Aorta (tissue), 5 donors: ENCODE data around the gene BRCA2. TPM values are rescaled to one million over a fixed set of nuclear protein-coding genes. Genes with fewer than 3 reads are reported as not detected.

Source experiments
- ATAC-seq: fragments of 200-7000 bp; cut with Tn5 transposase; one replicate; pipeline ENCODE4 v1.9.1; 2022; ENCODE audit warnings: moderate library complexity; ENCODE audit not compliant: low FRiP score
- DNase-seq, 2 donors: peaks; one replicate each; pipeline ENCODE4 v3.0.0-alpha.2; 2020
- H3K27ac ChIP-seq, 2 donors: one replicate each; pipeline ENCODE4 v1.5.1; 2013; ENCODE audit warnings: low read length in 2 of 2, mild to moderate bottlenecking in 2 of 2, moderate library complexity in 2 of 2, control low read depth in 1 of 2, inconsistent platforms in 1 of 2, low read depth in 1 of 2
- H3K27me3 ChIP-seq, 2 donors: one replicate each; pipeline ENCODE4 v1.6.1; 2013; ENCODE audit warnings: control low read depth in 1 of 2, low read length in 1 of 2, mild to moderate bottlenecking in 1 of 2, moderate library complexity in 1 of 2; ENCODE audit not compliant: insufficient read depth in 2 of 2, control insufficient read depth in 1 of 2
- H3K36me3 ChIP-seq, 2 donors: one replicate each; pipeline ENCODE4 v1.6.1; 2013; ENCODE audit warnings: control low read depth in 1 of 2, low read length in 1 of 2, mild to moderate bottlenecking in 1 of 2; ENCODE audit not compliant: insufficient read depth in 2 of 2, control insufficient read depth in 1 of 2
- H3K4me1 ChIP-seq, 2 donors: one replicate each; pipeline ENCODE4 v1.6.1; 2013; ENCODE audit warnings: low read length in 2 of 2, control low read depth in 1 of 2, mild to moderate bottlenecking in 1 of 2, moderate library complexity in 1 of 2; ENCODE audit not compliant: insufficient read depth in 2 of 2, control insufficient read depth in 1 of 2
- H3K4me3 ChIP-seq, 2 donors: one replicate each; pipeline ENCODE4 v1.5.1; 2013; ENCODE audit warnings: low read length in 2 of 2, control low read depth in 1 of 2, mild to moderate bottlenecking in 1 of 2
- H3K9me3 ChIP-seq: one replicate; pipeline ENCODE4 v1.6.1; 2013; ENCODE audit warnings: mild to moderate bottlenecking, low read length; ENCODE audit not compliant: control insufficient read depth
- WGBS, 2 donors: extraction: QIAGEN DNeasy Blood & Tissue Kit; methylation state at CpG; one replicate each; pipeline ENCODE4 v1.1.7; 2013; 5-methylcytosine and 5-hydroxymethylcytosine counted together
- intact Hi-C, 2 donors: fragments of 100-400 bp; cut with DNase I; formaldehyde crosslinking; loops; one replicate each; pipeline versions ENCODE4 v1.14.2 to v1.15.0; 2022
- polyA plus RNA-seq, 2 donors: library from polyadenylated mRNA; stranded (reverse); fragments of 200-250 nt; gene quantifications; one replicate each; pipeline ENCODE4 v1.2.3, GENCODE V29; 2013
- total RNA-seq, 2 donors: library from RNA; stranded (reverse); fragmentation: NEBNext Ultra II Directional; extraction: Animal tissue kit (Norgen Biotek cat#: 25700); gene quantifications; one replicate each; pipeline ENCODE4 v1.2.1, GENCODE V29; 2021
- donor health status: healthy with polysubstance abuse.
- donor health status: Bipolar disorder and iron deficiency.
- donor health status: DM: no; HTN: no; CAD: no.
- donor health status: DM: no; HTN: no; CAD: no.
- donor health status: DM: yes; HTN: yes; CAD: no.

BRCA2 gene
- total and polyA plus RNA-seq, 4 donors: 0.26 to 4.3 (median 1.8) TPM

DNA sequence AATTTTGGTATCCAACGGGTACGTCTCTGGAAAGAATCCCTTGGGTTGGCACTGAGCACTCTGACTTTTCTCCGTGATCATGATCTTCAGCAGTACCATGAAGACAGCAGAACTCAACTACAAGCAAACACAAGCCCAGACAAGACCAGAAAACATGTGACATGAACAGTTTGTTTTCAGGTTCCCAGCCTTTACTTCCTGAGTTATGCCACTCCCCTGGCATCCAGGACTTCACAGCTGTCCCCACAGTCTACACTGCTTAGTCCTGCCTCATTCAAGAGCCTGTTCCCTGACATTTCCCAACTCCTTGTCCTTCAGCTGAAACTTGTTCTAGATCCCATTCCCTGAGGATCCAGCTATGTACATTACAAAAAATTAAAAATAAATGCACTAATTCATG, 117.5 kb downstream of the BRCA2 start:
- 86% methylated on average over 3 of the region's 3 CpGs for whole genome bisulfite sequencing, 2 donors
- no peak overlapping the region for H3K27ac ChIP-seq
- H3K9me3 ChIP-seq: no peaks in the 10 kb centered on the region
- ATAC-seq: no peak
- no peaks in the 10 kb centered on the region for H3K36me3 ChIP-seq
- no peaks in the 10 kb centered on the region for H3K27me3 ChIP-seq
- no peak overlapping the region for H3K4me3 ChIP-seq
- intact Hi-C loops: no loop called here
- DNase-seq: no peak
- H3K4me1 ChIP-seq: no peaks in the 10 kb centered on the region

DNA sequence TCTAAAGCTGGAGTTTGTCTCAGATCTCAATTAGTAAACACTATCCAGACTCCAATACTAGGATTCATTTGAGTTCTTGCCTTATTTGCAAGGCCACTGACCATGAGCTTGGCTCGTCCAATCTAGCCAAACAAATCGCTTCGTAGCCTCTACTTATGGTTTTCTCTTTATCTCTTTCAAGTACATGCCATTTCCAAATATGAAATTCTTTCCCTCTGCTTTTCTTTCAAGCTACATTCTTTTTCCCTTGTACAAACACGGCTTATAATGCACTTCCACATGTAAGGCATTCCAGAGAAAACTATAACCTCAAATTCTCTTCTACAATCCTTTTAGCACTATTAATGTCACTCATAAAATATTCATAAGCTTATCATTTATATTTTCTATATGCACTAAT, 123.6 kb downstream of the BRCA2 start:
- Histone ChIP-seq H3K4me3 (no peak overlapping the region), H3K4me1 (no peaks in the 10 kb centered on the region), H3K27ac (no peak overlapping the region), H3K27me3 (no peaks in the 10 kb centered on the region), H3K36me3 (no peaks in the 10 kb centered on the region), H3K9me3 (no peaks in the 10 kb centered on the region)
- DNase-seq (no peak), ATAC-seq (no peak)
- WGBS, 2 donors: 16 to 25% methylated on average over 4 of the region's 4 CpGs
- intact Hi-C loops: no loop called here

DNA sequence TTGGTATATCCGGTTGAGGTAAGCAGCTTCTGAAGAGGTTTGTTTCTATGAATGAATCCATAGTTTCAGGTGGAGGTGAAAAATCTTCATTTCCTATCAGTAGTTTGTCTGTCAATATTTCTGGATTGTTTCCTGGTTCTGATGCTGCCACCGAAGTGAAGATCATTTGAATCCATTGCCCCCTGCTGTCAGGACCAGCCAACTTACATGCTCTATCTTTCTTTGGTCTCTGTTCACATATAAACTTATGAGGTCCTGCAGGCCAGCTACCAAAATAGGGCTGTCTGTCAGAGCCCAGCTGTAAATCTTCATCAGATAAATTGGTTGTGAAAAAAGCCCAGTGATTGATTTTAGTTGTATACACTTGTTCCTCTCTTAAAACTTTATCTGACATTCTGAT, 127.8 kb downstream of the BRCA2 start:
- no peak for DNase-seq
- no peaks in the 10 kb centered on the region for H3K36me3 ChIP-seq
- H3K27me3 ChIP-seq: no peaks in the 10 kb centered on the region
- H3K4me3 ChIP-seq: no peak overlapping the region
- no peak for ATAC-seq
- intact Hi-C loops: no loop called here
- whole genome bisulfite sequencing, 2 donors: 49 to 57% methylated on average over 2 of the region's 2 CpGs
- no peaks in the 10 kb centered on the region for H3K9me3 ChIP-seq
- no peaks in the 10 kb centered on the region for H3K4me1 ChIP-seq
- no peak overlapping the region for H3K27ac ChIP-seq

DNA sequence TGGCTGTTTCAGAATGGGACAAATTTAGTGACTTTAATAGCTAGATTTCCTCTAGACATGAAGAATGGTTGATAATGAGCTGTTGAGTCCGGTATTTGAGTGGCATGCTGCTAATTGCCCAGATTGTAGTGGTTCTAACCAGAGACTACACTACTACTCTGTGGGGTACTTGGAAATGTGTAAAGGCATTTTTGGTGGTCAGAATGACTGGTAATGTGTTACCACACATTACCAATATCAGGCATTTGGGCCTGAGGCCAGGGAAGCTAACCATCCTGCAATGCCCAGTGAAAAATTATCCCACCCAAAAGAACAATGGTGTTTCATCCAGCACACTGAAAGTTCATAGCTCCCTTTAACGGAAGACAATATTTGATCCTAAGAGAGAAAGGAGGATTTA, 130.2 kb downstream of the BRCA2 start:
- intact Hi-C loops: no loop called here
- no peak overlapping the region for H3K27ac ChIP-seq
- no peaks in the 10 kb centered on the region for H3K36me3 ChIP-seq
- H3K9me3 ChIP-seq: no peaks in the 10 kb centered on the region
- H3K27me3 ChIP-seq: no peaks in the 10 kb centered on the region
- H3K4me1 ChIP-seq: no peaks in the 10 kb centered on the region
- H3K4me3 ChIP-seq: no peak overlapping the region
- WGBS, 2 donors: 95 to 98% methylated on average over 2 of the region's 2 CpGs
- DNase-seq: no peak
- ATAC-seq: no peak

DNA sequence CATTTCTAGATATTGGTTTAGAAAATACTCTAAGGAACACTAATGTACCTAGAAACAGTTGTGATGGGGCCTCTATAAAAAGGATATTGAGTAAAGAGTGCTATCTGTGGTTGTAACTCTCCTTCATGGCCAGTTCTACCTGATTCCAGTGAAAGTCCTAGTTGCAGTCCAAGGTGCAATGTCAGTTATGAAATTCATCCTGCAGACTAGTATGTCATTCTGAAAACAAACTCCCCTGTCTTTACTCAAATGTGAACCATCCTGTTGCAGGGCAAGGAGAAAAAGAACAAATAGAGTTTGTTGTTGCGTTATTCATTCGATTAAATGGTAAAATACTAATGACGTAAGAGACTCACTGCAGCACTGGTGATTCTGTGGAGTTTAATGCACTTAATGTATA, 130.9 kb downstream of the BRCA2 start:
- intact Hi-C loops: no loop called here
- H3K36me3 ChIP-seq: no peaks in the 10 kb centered on the region
- DNase-seq: no peak
- H3K27me3 ChIP-seq: no peaks in the 10 kb centered on the region
- ATAC-seq: no peak
- no peaks in the 10 kb centered on the region for H3K4me1 ChIP-seq
- H3K4me3 ChIP-seq: no peak overlapping the region
- no peak overlapping the region for H3K27ac ChIP-seq
- 95% methylated on average over 3 of the region's 3 CpGs for WGBS, 2 donors
- H3K9me3 ChIP-seq: no peaks in the 10 kb centered on the region

DNA sequence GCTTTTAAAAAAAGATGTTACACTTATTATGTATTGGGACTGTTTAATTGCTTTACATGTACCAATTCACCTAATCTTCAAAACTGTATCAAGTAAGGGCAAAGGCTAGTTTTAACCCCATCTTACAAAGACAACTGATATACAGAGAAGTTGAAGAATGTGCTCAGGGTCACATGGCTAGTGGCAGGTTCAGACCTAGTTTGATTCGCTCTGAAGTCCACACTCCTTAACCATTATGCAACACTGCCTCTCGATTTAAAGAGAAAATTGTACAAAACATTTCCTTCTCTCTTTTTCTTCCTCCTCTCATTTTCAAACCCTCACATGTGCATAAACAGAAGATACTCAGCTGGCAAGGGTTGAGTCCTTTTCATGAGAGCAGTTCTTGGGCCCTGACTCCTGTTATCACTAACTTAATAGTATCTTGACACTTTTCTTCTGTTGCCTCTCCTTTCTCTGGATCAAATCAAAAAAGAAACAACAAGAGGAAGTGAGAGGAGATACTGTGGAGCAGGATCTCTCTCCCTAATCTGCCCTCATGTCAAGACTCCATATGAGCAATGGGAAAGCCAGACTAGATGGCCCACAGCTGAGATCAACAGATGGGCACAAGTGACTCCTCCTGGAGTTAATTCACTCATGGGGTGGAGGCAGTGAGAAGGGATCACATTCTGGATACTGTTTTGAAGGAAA, 131.6 kb downstream of the BRCA2 start:
- H3K27me3 ChIP-seq: no peaks in the 10 kb centered on the region
- DNase-seq: no peak
- ATAC-seq: no peak
- H3K36me3 ChIP-seq: no peaks in the 10 kb centered on the region
- no peaks in the 10 kb centered on the region for H3K9me3 ChIP-seq
- no peaks in the 10 kb centered on the region for H3K4me1 ChIP-seq
- intact Hi-C loops: no loop called here
- no peak overlapping the region for H3K27ac ChIP-seq
- WGBS, 2 donors: 76 to 80% methylated on average over 2 of the region's 2 CpGs
- H3K4me3 ChIP-seq: no peak overlapping the region

DNA sequence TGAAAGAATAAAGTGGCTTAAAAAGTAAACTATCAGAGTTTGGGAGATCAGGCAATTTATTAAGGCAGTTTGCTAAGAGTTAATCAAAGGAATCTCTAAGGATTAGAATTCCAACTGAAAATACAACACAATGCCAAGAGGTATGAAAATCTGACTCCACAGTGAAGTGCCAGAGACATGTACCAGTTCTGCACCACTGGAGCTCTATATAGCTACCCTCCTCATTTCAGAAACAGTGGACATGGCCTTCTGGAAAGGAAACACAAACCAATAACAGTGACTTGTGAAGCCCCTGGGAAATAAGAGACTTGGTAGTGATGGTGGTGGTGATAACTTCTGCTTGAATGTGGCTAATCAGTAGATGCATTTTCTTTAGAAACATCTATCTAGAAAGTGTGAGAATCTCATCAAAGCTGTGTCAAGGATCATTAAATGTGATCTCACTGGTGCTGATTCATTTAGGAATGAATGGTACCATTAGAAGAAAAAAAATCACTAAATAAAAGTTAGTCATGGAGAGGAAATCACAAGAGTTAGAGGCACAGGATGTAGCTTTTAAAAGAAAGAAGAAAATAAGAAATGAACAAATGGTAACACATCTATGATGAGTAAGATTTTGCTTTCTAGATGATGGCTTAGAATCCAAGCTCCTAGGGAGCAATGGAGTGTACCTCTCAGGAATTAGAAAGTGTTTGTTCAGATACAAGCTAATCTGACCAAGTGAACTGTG, 132.8 kb downstream of the BRCA2 start:
- H3K4me1 ChIP-seq: no peaks in the 10 kb centered on the region
- no peak overlapping the region for H3K27ac ChIP-seq
- DNase-seq (no peak), ATAC-seq (no peak)
- no peak overlapping the region for H3K4me3 ChIP-seq
- no peaks in the 10 kb centered on the region for H3K36me3 ChIP-seq
- intact Hi-C loops: no loop called here
- H3K27me3 ChIP-seq: no peaks in the 10 kb centered on the region
- no peaks in the 10 kb centered on the region for H3K9me3 ChIP-seq

DNA sequence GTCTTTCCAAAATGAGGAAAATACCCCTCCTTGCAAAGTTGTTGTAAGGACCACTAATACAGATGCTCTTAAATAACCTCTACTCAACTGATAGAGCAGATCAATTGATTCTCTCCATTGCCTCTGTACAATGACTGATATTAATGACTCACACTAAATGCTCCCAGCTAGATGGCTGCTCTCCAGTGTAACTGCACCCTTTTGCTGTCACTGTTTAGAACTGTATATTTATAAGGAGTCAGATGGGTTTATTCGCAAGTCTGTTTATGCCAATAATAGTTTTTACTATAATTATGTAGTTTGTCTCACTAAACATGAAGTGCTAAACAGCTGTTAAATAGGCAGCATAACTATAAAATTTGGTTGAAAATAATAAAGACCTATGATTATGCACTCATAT, 133.7 kb downstream of the BRCA2 start:
- 96 to 99% methylated on average over 1 of the region's 1 CpG for WGBS, 2 donors
- no peak for ATAC-seq
- Histone ChIP-seq H3K27ac (no peak overlapping the region), H3K9me3 (no peaks in the 10 kb centered on the region), H3K4me3 (no peak overlapping the region), H3K27me3 (no peaks in the 10 kb centered on the region), H3K36me3 (peaks cover 0 to 2% of the 10 kb centered on the region in 2 donors), H3K4me1 (no peaks in the 10 kb centered on the region)
- DNase-seq: no peak
- intact Hi-C loops: no loop called here
